ENCODE measurements around the gene ACP3. TPM values are rescaled to one million over a fixed set of nuclear protein-coding genes. Genes with fewer than 3 reads are reported as not detected.
"Not testable (repeated sequence)": the region's sequence is repeated elsewhere in the genome, so short reads cannot be mapped to it uniquely, and the experiment has no call there.

ACP3 gene
- total RNA-seq, 1 donor from 2014 or later = 9.1 TPM

GRCh38 chr3:132386259-132386658 lies 69.1 kb downstream of the ACP3 start:
- Mint-ChIP-seq H3K4me1 (ENCODE audit: low read depth) (peaks cover 6% of the 10 kb centered on the region), H3K4me3 (ENCODE audit: low read depth) (no peak overlapping the region), H3K36me3 (ENCODE audit: insufficient read depth) (no peaks in the 10 kb centered on the region), H3K9me3 (ENCODE audit: low read depth) (no peaks in the 10 kb centered on the region), H3K27ac (no peak overlapping the region), H3K27me3 (no peaks in the 10 kb centered on the region)
- TF ChIP-seq CTCF (IDR thresholded peaks at IDR 0.05; ENCODE audit: unreplicated experiment) = no peak
- no peak for DNase-seq (ENCODE audit: low spot score, unreplicated experiment)

- H3K36me3 Mint-ChIP-seq (ENCODE audit: insufficient read depth); H3K4me1 Mint-ChIP-seq (ENCODE audit: low read depth); H3K27ac Mint-ChIP-seq; DNase-seq (ENCODE audit: low spot score, unreplicated experiment); H3K9me3 Mint-ChIP-seq (ENCODE audit: low read depth); H3K4me3 Mint-ChIP-seq (ENCODE audit: low read depth); H3K27me3 Mint-ChIP-seq: not testable (repeated sequence)
Observed at GRCh38 chr3:132392675-132393074, 75.5 kb downstream of the ACP3 start.

GRCh38 chr3:132394320-132394719 lies 77.1 kb downstream of the ACP3 start:
- no peak for DNase-seq (ENCODE audit: low spot score, unreplicated experiment)
- Mint-ChIP-seq H3K4me1 (ENCODE audit: low read depth) (no peaks in the 10 kb centered on the region), H3K27me3 (no peaks in the 10 kb centered on the region), H3K4me3 (ENCODE audit: low read depth) (no peak overlapping the region), H3K36me3 (ENCODE audit: insufficient read depth) (no peaks in the 10 kb centered on the region), H3K9me3 (ENCODE audit: low read depth) (no peaks in the 10 kb centered on the region), H3K27ac (no peak overlapping the region)
- no peak for TF ChIP-seq CTCF (IDR thresholded peaks at IDR 0.05; ENCODE audit: unreplicated experiment)

GRCh38 chr3:132395126-132395525 lies 77.9 kb downstream of the ACP3 start:
- Mint-ChIP-seq H3K9me3 (ENCODE audit: low read depth) (no peaks in the 10 kb centered on the region), H3K36me3 (ENCODE audit: insufficient read depth) (no peaks in the 10 kb centered on the region), H3K27ac (no peak overlapping the region)

GRCh38 chr3:132396255-132396654 lies 79.0 kb downstream of the ACP3 start:
- no peak overlapping the region for H3K27ac Mint-ChIP-seq
- no peaks in the 10 kb centered on the region for H3K4me1 Mint-ChIP-seq (ENCODE audit: low read depth)
- no peak for TF ChIP-seq CTCF (IDR thresholded peaks at IDR 0.05; ENCODE audit: unreplicated experiment)
- no peak for DNase-seq (ENCODE audit: low spot score, unreplicated experiment)
- no peaks in the 10 kb centered on the region for H3K27me3 Mint-ChIP-seq
- no peak overlapping the region for H3K4me3 Mint-ChIP-seq (ENCODE audit: low read depth)
- H3K36me3 Mint-ChIP-seq (ENCODE audit: insufficient read depth) = no peaks in the 10 kb centered on the region
- no peaks in the 10 kb centered on the region for H3K9me3 Mint-ChIP-seq (ENCODE audit: low read depth)

More at GRCh38 chr3:132395126-132395525, 77.9 kb downstream of the ACP3 start:
- TF ChIP-seq CTCF (IDR thresholded peaks at IDR 0.05; ENCODE audit: unreplicated experiment) = no peak
- DNase-seq (ENCODE audit: low spot score, unreplicated experiment) = no peak
- Mint-ChIP-seq H3K4me3 (ENCODE audit: low read depth) (no peak overlapping the region), H3K27me3 (no peaks in the 10 kb centered on the region), H3K4me1 (ENCODE audit: low read depth) (no peaks in the 10 kb centered on the region)

GRCh38 chr3:132396776-132397175 lies 79.6 kb downstream of the ACP3 start:
- not testable (repeated sequence) for H3K27ac Mint-ChIP-seq

More at GRCh38 chr3:132396776-132397175, 79.6 kb downstream of the ACP3 start:
- H3K36me3 Mint-ChIP-seq (ENCODE audit: insufficient read depth); H3K4me1 Mint-ChIP-seq (ENCODE audit: low read depth); H3K4me3 Mint-ChIP-seq (ENCODE audit: low read depth); H3K9me3 Mint-ChIP-seq (ENCODE audit: low read depth); DNase-seq (ENCODE audit: low spot score, unreplicated experiment); H3K27me3 Mint-ChIP-seq: not testable (repeated sequence)
